ENCODE data around the gene ZNF32. TPM values are rescaled to one million over a fixed set of nuclear protein-coding genes. Genes with fewer than 3 reads are reported as not detected.

The ZNF32 gene
- total and polyA plus RNA-seq, 2 of the 8 experiments (the other 6 are each of a cell fraction or from before 2014, with no cell fraction given), result 17.2 to 22.5 TPM

DNA sequence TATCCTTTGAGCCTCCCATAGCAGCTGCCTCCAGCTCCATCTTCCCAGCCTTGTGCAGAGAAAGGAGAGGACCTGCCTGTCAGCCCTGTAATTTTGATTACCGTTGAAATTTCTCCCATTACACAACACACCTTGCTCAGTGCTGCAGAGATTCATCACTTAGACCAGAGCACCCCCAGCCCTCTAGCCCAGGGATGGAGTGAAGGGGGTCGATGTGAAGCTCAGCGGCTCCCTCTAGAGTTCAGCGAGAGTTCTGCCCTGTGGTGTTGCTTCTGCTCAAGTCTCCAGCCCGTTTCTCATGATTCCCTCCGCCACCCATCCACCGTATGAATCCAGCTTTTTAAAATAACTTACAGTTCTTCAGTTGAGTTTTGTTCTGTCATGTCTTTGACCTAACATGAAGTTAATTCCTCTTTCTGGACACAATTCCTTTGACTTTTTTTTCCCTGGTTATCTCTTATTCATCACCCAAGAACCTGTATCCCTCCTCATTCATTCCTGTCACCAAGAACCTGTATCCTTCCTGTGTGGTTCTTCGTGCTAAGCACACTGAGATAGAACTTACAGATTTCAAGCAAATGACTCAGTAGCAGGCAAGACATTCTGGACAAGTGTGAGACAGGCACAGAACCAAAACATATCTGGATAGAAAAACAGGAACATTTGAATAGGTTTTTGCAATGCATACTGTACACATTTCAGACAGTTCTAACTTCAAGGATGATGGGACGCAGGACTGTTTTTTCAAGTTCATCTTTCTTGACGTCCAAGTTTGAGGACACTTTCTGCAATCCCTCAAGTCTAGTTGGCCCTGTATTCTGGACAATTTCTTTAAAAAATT is 35.0 kb upstream of the ZNF32 start:
- Histone ChIP-seq H2BK12ac (ENCODE audit: low read depth, low read length) (no peak overlapping the region), H4K5ac (ENCODE audit: insufficient read length, low read depth, low read length) (no peak overlapping the region), H2AFZ (ENCODE audit: low read length) (no peak overlapping the region), H2AK5ac (ENCODE audit: low read depth, low read length) (no peak overlapping the region), H3K4me1 (replicated peaks in 1 of 4; ENCODE audit: control insufficient read depth in 3 of 4, insufficient read depth in 4 of 4, low read length in 3 of 4) (no peaks in the 10 kb centered on the region), H4K20me1 (replicated peaks in 1 of 2; ENCODE audit: control insufficient read depth in 1 of 2, insufficient read depth in 2 of 2, low read length in 2 of 2) (no peaks in the 10 kb centered on the region), H3K9me3 (ENCODE audit: insufficient read depth in 2 of 2, low read depth in 1 of 2, low read length in 1 of 2) (no peaks in the 10 kb centered on the region; a peak in 1 of 4 replicates), H3K4ac (replicated peaks; ENCODE audit: insufficient read length, low read depth, low read length) (no peak overlapping the region), H3K9ac (replicated peaks in 1 of 4; ENCODE audit: extremely low read depth in 1 of 4, low read depth in 3 of 4, low read length in 3 of 4) (no peak overlapping the region), H3K79me1 (ENCODE audit: low read depth, low read length) (no peaks in the 10 kb centered on the region), H3K56ac (replicated peaks; ENCODE audit: insufficient read length, low read depth, low read length) (no peak overlapping the region), H3K14ac (ENCODE audit: insufficient read length) (no peak overlapping the region), H3K27me3 (replicated peaks in 1 of 4; ENCODE audit: control insufficient read depth in 3 of 4, extremely low read depth in 1 of 4, insufficient read depth in 3 of 4, low read length in 3 of 4) (peaks cover 0 to 3% (median 2%) of the 10 kb centered on the region in 4 experiments; a peak in 5 of 7 replicates), H3K23me2 (ENCODE audit: low read depth, low read length) (no peaks in the 10 kb centered on the region), H3K18ac (ENCODE audit: extremely low read depth, low read length) (no peak overlapping the region), H2BK5ac (ENCODE audit: low read depth, low read length) (no peak overlapping the region), H2BK15ac (ENCODE audit: low read length) (no peak overlapping the region), H3K79me2 (ENCODE audit: control insufficient read depth in 1 of 2, insufficient read depth in 2 of 2, low read length in 2 of 2) (no peaks in the 10 kb centered on the region), H3K4me3 (ENCODE audit: extremely low read depth in 1 of 4, insufficient read depth in 2 of 4, low read depth in 3 of 4, low read length in 4 of 4) (no peak overlapping the region), H3K4me2 (ENCODE audit: insufficient read depth in 1 of 2, low read depth in 2 of 2, low read length in 2 of 2) (no peak overlapping the region), H3K23ac (ENCODE audit: insufficient read length) (no peak overlapping the region), H4K91ac (replicated peaks; ENCODE audit: insufficient read length, low read length) (no peak overlapping the region), H4K8ac (ENCODE audit: extremely low read depth, insufficient read depth, low read length) (no peak overlapping the region), H2BK20ac (ENCODE audit: low read length) (no peak overlapping the region), H2BK120ac (replicated peaks; ENCODE audit: low read depth, low read length) (no peak overlapping the region), H3K27ac (ENCODE audit: low read depth, low read length) (no peak overlapping the region), H3K36me3 (ENCODE audit: control insufficient read depth in 2 of 4, insufficient read depth in 4 of 4, low read length in 3 of 4) (no peaks in the 10 kb centered on the region)
- POLR2A ChIA-PET (ENCODE audit: partially characterized antibody), result interaction anchor here (1.4 kb wide), 1 partner anchor 633 kb away, joined by 3 read pairs; no protein-coding TSS in a partner anchor
- peak in 1 of 2 experiments; percentile 72 for DNase-seq (ENCODE audit: low read depth in 1 of 2, low spot score in 2 of 2)
- TF ChIP-seq, protein P1, sequence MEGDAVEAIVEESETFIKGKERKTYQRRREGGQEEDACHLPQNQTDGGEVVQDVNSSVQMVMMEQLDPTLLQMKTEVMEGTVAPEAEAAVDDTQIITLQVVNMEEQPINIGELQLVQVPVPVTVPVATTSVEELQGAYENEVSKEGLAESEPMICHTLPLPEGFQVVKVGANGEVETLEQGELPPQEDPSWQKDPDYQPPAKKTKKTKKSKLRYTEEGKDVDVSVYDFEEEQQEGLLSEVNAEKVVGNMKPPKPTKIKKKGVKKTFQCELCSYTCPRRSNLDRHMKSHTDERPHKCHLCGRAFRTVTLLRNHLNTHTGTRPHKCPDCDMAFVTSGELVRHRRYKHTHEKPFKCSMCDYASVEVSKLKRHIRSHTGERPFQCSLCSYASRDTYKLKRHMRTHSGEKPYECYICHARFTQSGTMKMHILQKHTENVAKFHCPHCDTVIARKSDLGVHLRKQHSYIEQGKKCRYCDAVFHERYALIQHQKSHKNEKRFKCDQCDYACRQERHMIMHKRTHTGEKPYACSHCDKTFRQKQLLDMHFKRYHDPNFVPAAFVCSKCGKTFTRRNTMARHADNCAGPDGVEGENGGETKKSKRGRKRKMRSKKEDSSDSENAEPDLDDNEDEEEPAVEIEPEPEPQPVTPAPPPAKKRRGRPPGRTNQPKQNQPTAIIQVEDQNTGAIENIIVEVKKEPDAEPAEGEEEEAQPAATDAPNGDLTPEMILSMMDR (IDR thresholded peaks at IDR 0.05; ENCODE audit: control extremely low read depth in 1 of 3, insufficient read depth in 1 of 3, low read depth in 1 of 3, low read length in 3 of 3), result peak; percentile 78 to 87 (median 87)
- TF ChIP-seq, protein P2, sequence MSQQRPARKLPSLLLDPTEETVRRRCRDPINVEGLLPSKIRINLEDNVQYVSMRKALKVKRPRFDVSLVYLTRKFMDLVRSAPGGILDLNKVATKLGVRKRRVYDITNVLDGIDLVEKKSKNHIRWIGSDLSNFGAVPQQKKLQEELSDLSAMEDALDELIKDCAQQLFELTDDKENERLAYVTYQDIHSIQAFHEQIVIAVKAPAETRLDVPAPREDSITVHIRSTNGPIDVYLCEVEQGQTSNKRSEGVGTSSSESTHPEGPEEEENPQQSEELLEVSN (IDR thresholded peaks at IDR 0.05), result no peak
- TF ChIP-seq RAD21 (IDR thresholded peaks at IDR 0.05 in 1 of 2, conservative IDR thresholded peaks at IDR 0.05 in 1 of 2; ENCODE audit: low read depth in 2 of 2, low read length in 2 of 2), result peak; percentile 66 to 77
- peak; percentile 48 for FAIRE-seq
- CTCF ChIA-PET (ENCODE audit: partially characterized antibody), result interaction anchor here (0.6 to 2.7 kb wide), 36 partner anchors 9 to 1305 kb away, joined by 3 to 30 read pairs (median 3); no protein-coding TSS in a partner anchor
- 47% methylated on average over 10 of the region's 10 CpGs; no CpG with 5 or more reads in 1 of the 2 experiments for WGBS, 2 experiments (ENCODE audit: extremely low coverage in 1 of 2, insufficient coverage in 1 of 2, insufficient read length in 1 of 2, insufficient replicate concordance in 2 of 2, low coverage in 1 of 2, low lambda C conversion rate in 2 of 2, missing lambda C conversion rate in 1 of 2)
